Activated CD8-positive, alpha-beta memory T cell treated with anti-CD3 and anti-CD28 coated beads, Interleukin-2, amount 10 ng/mL, durations not matched to agents 7 days and 5 days (primary cell): ENCODE data around the gene MAN2A1. TPM values are rescaled to one million over a fixed set of nuclear protein-coding genes. Genes with fewer than 3 reads are reported as not detected.
"Not testable (repeated sequence)": the region's sequence is repeated elsewhere in the genome, so short reads cannot be mapped to it uniquely, and the experiment has no call there.

Experiments
- ATAC-seq: fragments of 150-1000 bp; cut with Tn5 transposase; one replicate; pipeline ENCODE4 v1.10.0; 2021; ENCODE audit warnings: moderate library complexity
- CTCF ChIA-PET: fragments of 350-600 bp; sonication (Branson Sonifier 250); formaldehyde crosslinking; loops from one replicate; lab custom pipeline; 2021; ENCODE audit warnings: antibody characterized with exemption; lab: Charles Lee
- DNase-seq: peaks from one replicate; pipeline ENCODE4 v3.0.0-alpha.2; 2020
- H3K27ac Mint-ChIP-seq: one replicate; pipeline ENCODE4 v1.8.0; 2021; ENCODE audit warnings: mild to moderate bottlenecking, mixed read lengths
- H3K27me3 Mint-ChIP-seq: one replicate; pipeline ENCODE4 v1.8.0; 2021; ENCODE audit warnings: mixed read lengths
- H3K36me3 Mint-ChIP-seq: one replicate; pipeline ENCODE4 v1.8.0; 2021; ENCODE audit warnings: mild to moderate bottlenecking, mixed read lengths
- H3K4me1 Mint-ChIP-seq: one replicate; pipeline ENCODE4 v1.8.0; 2021; ENCODE audit warnings: mixed read lengths
- H3K4me3 Mint-ChIP-seq: one replicate; pipeline ENCODE4 v1.8.0; 2021; ENCODE audit warnings: mild to moderate bottlenecking, moderate library complexity, mixed read lengths
- H3K9me3 Mint-ChIP-seq: one replicate; pipeline ENCODE4 v1.8.0; 2022; ENCODE audit warnings: low read depth, mixed read lengths
- total RNA-seq, 2 experiments: library from RNA; stranded (reverse); gene quantifications; one replicate each; pipeline ENCODE4 v1.2.3, GENCODE V29; 2021

Gene MAN2A1
- total RNA-seq, 2 experiments from 2014 or later: 27.2 to 28.4 TPM

DNA sequence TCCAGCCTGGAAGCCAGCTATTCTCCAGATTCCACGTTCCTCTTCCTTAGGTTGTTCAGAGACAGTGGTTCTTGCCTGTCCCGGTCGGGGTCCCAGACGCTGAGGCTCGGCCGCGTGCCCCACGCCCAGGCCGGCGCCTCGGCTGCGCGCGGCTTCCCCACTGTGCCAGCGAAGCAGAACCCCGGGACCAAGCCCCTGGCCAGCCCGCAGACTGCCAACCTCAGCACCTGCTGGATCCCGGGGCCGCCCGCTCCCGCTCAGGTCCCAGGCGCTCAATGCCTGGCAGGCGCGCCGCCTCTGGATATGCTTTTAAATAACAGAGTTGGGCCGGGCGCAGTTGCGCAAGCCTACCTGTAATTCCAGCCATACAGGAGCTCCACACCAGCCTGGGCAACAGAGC lies 195.5 kb downstream of the MAN2A1 start:
- DNase-seq: no peak
- Mint-ChIP-seq H3K36me3 (no peaks in the 10 kb centered on the region), H3K4me1 (peaks cover 5% of the 10 kb centered on the region), H3K27ac (no peak overlapping the region), H3K27me3 (no peaks in the 10 kb centered on the region), H3K4me3 (no peak overlapping the region), H3K9me3 (no peaks in the 10 kb centered on the region)
- CTCF ChIA-PET: no interaction called here
- ATAC-seq: no peak

DNA sequence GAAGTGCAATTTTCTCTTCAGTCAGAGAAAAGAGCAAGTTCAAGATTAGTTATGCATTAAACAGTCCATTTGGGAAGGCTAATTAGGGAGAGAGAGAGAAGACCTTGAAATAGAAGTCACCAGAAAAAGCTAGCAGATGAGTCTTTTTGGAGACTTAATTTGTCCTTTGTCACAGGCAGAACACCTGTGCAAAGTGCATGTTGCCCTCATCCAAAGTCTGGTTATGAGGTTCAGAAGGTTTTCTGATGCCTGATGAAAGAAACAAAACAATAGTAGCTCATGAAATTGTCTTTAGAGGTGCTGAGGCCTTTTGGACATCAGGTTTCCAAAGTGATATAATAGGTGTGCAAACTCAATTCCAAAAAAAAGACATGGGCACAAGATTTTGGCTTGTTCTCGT lies 199.3 kb downstream of the MAN2A1 start:
- CTCF ChIA-PET: no interaction called here
- no peaks in the 10 kb centered on the region for H3K27me3 Mint-ChIP-seq
- peaks cover 2% of the 10 kb centered on the region for H3K9me3 Mint-ChIP-seq
- DNase-seq: no peak
- no peak overlapping the region for H3K4me3 Mint-ChIP-seq
- no peaks in the 10 kb centered on the region for H3K4me1 Mint-ChIP-seq
- no peak overlapping the region for H3K27ac Mint-ChIP-seq
- ATAC-seq: no peak
- H3K36me3 Mint-ChIP-seq: peaks cover 2% of the 10 kb centered on the region

DNA sequence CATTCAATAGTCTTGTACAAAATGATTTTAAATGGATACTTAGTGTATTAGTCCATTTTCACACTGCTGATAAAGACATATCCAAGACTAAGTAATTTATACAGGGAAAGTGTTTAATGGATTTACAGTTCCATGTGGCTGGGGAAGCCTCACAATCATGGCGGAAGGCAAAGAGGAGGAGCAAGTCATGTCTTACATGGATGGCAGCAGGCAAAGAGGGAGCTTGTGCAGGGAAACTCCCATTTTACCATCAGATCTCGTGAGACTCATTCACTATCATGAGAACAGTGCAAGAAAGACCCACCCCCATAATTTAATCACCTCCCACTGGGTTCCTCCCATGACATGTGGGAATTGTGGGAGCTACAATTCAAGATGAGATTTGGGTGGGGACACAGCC lies 203.5 kb downstream of the MAN2A1 start:
- H3K27me3 Mint-ChIP-seq, CTCF ChIA-PET, H3K9me3 Mint-ChIP-seq, H3K4me3 Mint-ChIP-seq, H3K27ac Mint-ChIP-seq, H3K4me1 Mint-ChIP-seq, H3K36me3 Mint-ChIP-seq, DNase-seq, ATAC-seq: not testable (repeated sequence)

DNA sequence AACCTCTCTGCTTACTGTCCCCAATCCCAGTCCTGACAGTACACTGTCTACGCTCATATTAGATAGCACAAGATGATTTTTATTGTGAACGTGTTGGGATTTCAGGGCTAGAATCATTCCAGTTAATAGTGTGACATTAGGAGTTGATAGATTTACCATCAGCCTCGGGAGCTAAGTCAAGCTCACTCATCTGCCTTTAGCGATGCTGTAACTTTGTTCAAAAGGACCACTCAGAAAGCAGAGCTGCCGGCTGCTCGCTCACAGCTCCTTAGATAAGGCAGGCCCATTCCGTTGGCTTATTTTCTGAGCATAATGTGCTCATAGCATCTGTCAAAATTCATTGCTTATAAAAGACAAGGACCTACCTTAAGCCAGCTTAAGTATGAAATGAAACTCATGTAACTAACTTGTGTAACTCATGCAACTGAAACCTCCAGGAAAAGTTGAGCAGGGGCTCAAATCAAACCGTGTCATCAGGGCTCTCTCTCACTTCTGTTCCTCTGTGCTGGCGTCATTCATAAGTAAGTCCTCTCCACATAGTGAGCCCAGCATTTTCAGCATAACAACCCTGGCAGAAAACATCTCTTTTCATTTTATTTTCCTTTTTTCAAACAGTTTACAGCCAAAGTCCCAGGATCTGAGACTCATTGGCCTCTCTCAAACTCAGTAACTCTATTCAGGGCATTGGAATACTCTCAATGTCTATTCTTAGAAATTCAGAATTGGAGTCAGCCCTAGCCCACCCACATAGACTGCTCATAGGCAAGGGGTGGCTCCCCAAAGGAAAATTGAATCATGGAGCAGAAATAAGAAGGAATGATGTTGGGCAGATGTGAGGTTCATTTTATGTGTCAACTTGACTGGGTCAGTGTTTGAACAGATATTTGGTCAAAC lies 208.8 kb downstream of the MAN2A1 start:
- no peaks in the 10 kb centered on the region for H3K4me1 Mint-ChIP-seq
- CTCF ChIA-PET: no interaction called here
- no peaks in the 10 kb centered on the region for H3K27me3 Mint-ChIP-seq
- no peak overlapping the region for H3K4me3 Mint-ChIP-seq
- H3K27ac Mint-ChIP-seq: no peak overlapping the region
- ATAC-seq (no peak), DNase-seq (no peak)
- no peaks in the 10 kb centered on the region for H3K36me3 Mint-ChIP-seq
- no peaks in the 10 kb centered on the region for H3K9me3 Mint-ChIP-seq

DNA sequence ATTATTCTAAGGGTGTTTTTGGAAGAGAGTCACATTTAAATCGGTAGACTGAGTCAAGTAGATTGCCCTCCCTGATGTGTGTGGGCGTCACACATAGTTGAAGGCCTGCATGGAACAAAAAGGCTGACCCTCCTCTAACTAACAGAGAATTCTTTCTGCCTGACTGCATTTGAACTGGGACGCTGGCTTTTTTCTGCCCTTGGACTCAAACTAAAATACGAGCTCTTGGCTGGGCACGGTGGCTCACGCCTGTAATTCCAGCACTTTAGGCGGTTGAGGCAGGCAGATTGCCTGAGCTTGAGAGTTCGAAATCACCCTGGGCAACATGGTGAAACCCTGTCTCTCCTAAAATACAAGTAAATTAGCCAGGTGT lies 209.4 kb downstream of the MAN2A1 start:
- Mint-ChIP-seq H3K4me3 (no peak overlapping the region), H3K9me3 (no peaks in the 10 kb centered on the region), H3K4me1 (no peaks in the 10 kb centered on the region), H3K27ac (no peak overlapping the region), H3K27me3 (no peaks in the 10 kb centered on the region), H3K36me3 (no peaks in the 10 kb centered on the region)
- CTCF ChIA-PET: no interaction called here
- no peak for DNase-seq
- ATAC-seq: no peak

DNA sequence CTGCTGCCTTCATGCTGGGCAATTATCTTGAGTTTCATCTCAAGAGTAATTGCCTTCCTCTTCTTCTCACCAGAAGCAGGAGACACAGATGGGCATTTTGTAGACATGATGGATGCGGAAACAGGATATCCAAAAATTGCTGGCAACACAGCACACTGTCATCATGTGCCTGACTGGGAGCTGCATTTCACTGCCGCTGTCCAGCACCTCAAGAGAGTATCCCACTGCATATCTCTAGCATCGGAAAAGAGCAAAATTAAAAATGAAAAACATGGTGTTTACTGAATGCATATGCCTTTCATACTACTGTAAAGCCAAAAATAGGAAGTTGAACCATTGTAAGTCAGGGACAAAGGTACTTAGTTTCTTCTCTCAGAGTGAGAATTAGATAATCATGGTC lies 210.7 kb downstream of the MAN2A1 start:
- H3K9me3 Mint-ChIP-seq: no peaks in the 10 kb centered on the region
- no peaks in the 10 kb centered on the region for H3K4me1 Mint-ChIP-seq
- H3K27ac Mint-ChIP-seq: no peak overlapping the region
- H3K36me3 Mint-ChIP-seq: no peaks in the 10 kb centered on the region
- ATAC-seq (no peak), DNase-seq (no peak)
- CTCF ChIA-PET: no interaction called here
- H3K4me3 Mint-ChIP-seq: no peak overlapping the region
- no peaks in the 10 kb centered on the region for H3K27me3 Mint-ChIP-seq

DNA sequence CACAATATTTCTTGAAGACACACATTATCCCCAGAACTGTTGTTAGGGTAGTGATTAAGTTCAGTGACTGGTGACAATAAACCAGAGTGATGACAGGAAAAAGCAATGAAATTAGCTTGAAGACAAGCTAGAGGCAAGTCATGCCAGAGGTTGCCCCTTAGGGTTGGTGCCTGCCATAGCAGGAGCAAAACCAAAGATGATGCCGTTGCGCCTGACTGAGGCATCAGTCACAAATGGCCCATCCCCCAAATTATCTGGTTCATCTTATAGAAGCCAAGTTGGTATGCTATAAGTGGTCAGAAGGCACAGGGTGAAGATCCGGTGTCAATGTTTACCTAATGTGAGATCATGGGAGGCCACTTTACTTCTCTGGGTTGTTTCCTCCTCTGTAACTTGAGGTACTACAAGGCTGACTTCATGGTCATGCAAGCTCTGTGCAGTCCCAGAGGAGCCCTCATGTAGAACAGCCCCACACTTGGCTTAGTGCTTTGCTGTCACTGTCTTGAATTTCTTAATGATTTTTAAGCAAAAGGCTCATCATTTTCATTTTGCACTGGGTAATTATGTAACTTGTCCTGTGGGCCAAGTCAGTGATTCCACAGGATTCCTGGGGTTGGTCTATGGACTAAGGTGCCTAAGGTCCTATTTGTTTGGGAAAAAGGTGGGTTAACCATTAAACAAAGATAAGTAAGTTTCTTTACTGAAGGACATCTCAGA lies 211.3 kb downstream of the MAN2A1 start:
- Mint-ChIP-seq H3K4me3 (no peak overlapping the region), H3K27me3 (no peaks in the 10 kb centered on the region), H3K27ac (no peak overlapping the region), H3K9me3 (no peaks in the 10 kb centered on the region), H3K36me3 (no peaks in the 10 kb centered on the region), H3K4me1 (no peaks in the 10 kb centered on the region)
- DNase-seq: no peak
- CTCF ChIA-PET: no interaction called here
- no peak for ATAC-seq

DNA sequence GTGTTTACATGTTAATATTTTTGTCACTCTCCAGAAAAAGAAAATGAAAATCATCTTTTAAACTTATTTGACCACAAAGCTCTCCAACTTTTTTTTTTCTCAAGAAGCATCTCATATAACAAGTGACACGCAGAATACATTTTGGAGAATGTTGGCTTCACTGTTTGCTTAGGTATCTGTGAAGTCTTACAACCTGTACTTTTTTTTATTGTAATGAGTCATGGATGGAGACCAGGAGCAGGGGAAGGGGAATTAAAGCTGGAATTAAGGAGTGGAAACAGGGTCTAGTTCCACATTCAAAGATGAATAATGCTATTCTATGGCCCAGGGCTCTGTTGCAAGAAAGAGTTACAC lies 211.9 kb downstream of the MAN2A1 start:
- Mint-ChIP-seq H3K36me3 (no peaks in the 10 kb centered on the region), H3K27me3 (no peaks in the 10 kb centered on the region), H3K27ac (no peak overlapping the region), H3K9me3 (no peaks in the 10 kb centered on the region), H3K4me1 (no peaks in the 10 kb centered on the region), H3K4me3 (no peak overlapping the region)
- no peak for DNase-seq
- no peak for ATAC-seq
- CTCF ChIA-PET: no interaction called here

DNA sequence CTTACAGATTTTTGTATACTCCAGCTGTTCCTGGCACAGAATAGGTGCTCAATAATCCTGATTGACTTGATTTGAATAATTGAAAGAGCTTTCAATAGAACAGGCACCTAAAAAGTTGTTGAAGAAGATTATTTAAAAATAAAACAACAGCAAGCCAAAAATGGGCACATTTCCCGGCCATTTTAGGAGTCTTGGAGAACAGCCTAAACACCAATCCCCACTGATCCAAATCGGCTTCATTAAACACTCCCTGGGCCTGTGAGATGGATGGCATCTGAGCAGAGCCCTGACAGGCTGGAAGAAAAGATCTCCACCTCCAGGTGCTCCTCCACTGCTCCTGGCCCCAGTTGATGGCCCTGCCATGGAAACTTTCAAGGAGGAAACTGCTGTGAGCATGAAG lies 213.3 kb downstream of the MAN2A1 start:
- ATAC-seq (no peak), DNase-seq (no peak)
- Mint-ChIP-seq H3K4me3 (no peak overlapping the region), H3K27me3 (peaks cover 7% of the 10 kb centered on the region), H3K27ac (no peak overlapping the region), H3K9me3 (no peaks in the 10 kb centered on the region), H3K4me1 (no peaks in the 10 kb centered on the region), H3K36me3 (no peaks in the 10 kb centered on the region)
- CTCF ChIA-PET: no interaction called here

DNA sequence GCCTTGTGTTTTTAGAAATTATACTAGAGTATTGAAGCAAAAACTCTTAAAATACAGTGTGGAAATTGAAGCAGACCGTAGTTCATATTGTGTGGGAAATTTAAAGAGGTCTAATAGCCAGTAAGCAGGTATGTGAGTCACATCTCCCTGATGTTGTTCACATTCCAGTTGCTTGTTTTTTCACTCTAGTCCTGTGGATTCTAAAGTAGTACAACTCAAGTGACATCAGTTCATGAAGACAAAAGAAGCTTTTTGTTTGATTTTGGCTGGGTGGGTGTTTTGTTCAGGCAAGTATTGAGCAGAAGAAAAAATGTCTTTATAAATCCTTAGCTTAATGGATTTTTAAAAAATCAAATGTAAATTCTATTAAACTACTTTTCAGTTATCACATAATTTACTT lies 216.2 kb downstream of the MAN2A1 start:
- Mint-ChIP-seq H3K27ac (no peak overlapping the region), H3K9me3 (no peaks in the 10 kb centered on the region), H3K27me3 (peaks cover 7% of the 10 kb centered on the region), H3K4me1 (no peaks in the 10 kb centered on the region), H3K36me3 (no peaks in the 10 kb centered on the region), H3K4me3 (no peak overlapping the region)
- no peak for DNase-seq
- no peak for ATAC-seq
- CTCF ChIA-PET: no interaction called here

DNA sequence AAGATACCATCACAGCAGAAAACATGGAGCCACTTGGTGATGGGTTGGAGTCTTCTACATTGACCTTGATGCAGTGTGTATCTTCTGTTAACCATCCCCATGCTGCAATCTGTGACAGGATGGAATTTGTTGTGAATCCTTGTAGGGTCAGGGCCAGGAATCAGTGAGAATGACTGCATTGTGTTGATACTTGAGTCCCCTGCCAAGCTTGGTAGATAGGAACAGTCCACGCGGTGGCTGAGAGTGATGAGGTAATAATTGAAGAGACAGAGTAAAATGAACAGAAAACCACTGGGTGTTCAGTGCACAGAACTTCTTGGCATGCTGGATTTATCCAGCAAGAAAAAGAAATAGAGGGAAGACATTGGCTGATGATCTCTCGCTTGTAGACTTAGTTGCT lies 217.5 kb downstream of the MAN2A1 start:
- H3K36me3 Mint-ChIP-seq: no peaks in the 10 kb centered on the region
- ATAC-seq (no peak), DNase-seq (no peak)
- no peak overlapping the region for H3K27ac Mint-ChIP-seq
- no peaks in the 10 kb centered on the region for H3K9me3 Mint-ChIP-seq
- no peaks in the 10 kb centered on the region for H3K4me1 Mint-ChIP-seq
- CTCF ChIA-PET: no interaction called here
- H3K27me3 Mint-ChIP-seq: peaks cover 7% of the 10 kb centered on the region
- H3K4me3 Mint-ChIP-seq: no peak overlapping the region

DNA sequence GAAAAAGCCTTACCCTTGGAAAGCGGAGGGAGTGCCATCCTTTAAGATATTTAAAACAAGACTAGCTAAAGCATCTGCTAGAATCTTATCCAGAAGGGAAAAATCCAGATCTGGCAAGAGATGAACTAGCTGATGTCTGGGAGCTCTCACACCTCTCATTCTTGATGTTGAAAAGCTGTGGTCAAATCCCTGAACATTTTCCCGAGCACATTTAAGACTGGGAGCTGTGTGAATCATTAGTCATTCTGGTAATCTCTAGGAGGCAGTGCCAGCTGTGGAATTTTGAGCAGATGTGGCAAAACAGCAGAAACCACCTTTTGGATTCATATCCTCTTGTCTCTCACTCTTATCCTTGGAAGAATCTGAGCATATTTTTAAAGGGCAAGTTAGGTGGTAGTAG lies 218.0 kb downstream of the MAN2A1 start:
- DNase-seq (no peak), ATAC-seq (no peak)
- H3K4me3 Mint-ChIP-seq: no peak overlapping the region
- H3K27me3 Mint-ChIP-seq: peaks cover 7% of the 10 kb centered on the region
- no peaks in the 10 kb centered on the region for H3K4me1 Mint-ChIP-seq
- no peaks in the 10 kb centered on the region for H3K36me3 Mint-ChIP-seq
- H3K27ac Mint-ChIP-seq: no peak overlapping the region
- CTCF ChIA-PET: no interaction called here
- H3K9me3 Mint-ChIP-seq: no peaks in the 10 kb centered on the region

DNA sequence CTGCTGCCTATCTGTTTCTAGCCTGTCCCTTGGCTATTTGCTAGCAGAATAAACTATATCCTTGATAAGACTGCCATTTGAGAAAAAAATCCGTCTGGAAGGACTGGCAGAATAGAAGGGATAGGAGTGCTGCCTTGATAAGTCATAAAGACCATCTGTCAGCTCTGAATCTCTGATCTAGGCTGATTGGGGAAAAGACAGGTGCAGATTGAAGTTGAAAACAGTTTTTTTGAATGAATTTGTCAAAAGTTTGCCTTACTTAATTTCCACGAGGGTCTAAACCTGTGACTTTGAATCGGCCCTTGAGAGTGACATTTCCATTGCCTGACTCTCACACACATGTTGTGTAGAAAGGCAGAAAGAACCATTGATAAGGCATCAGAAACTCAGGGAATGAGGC lies 218.6 kb downstream of the MAN2A1 start:
- DNase-seq (no peak), ATAC-seq (no peak)
- Mint-ChIP-seq H3K4me1 (no peaks in the 10 kb centered on the region), H3K27ac (no peak overlapping the region), H3K27me3 (peaks cover 7% of the 10 kb centered on the region), H3K36me3 (no peaks in the 10 kb centered on the region), H3K4me3 (no peak overlapping the region), H3K9me3 (no peaks in the 10 kb centered on the region)
- CTCF ChIA-PET: no interaction called here

DNA sequence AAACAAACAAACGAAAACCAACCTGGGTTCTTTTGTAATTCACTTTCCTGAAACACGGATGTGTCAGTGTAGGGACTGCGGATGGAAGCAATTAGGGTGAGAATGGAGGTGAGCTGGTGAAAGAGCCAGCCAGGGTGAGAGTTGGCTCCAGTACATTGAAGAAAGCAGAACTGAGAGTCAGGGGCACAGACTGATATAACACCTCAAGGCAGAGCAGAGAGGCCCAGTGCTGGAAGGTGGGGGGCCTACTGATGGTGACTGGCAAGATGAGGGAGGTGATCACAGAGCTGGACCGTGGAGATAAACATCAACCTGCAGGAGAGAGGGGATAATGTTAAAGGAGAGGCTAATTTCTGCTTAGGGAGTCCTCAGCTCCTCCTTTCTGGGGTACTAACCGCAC lies 221.1 kb downstream of the MAN2A1 start:
- ATAC-seq: no peak
- Mint-ChIP-seq H3K27ac (no peak overlapping the region), H3K27me3 (peaks cover 7% of the 10 kb centered on the region), H3K4me3 (no peak overlapping the region), H3K36me3 (no peaks in the 10 kb centered on the region), H3K9me3 (no peaks in the 10 kb centered on the region), H3K4me1 (no peaks in the 10 kb centered on the region)
- no peak for DNase-seq
- CTCF ChIA-PET: no interaction called here
